Effector memory CD4-positive, alpha-beta T cell (primary cell): ENCODE results near the gene USP37.
A peak's percentile ranks its signal among the peaks of the same experiment; 100 is the strongest.

Source experiments
- DNase-seq, 3 donors: peaks; one replicate each; pipeline ENCODE4 v3.0.0-alpha.2; 2020
- H3K27ac ChIP-seq: 2 replicates; pipeline ENCODE4 v1.7.0; 2013; ENCODE audit warnings: mild to moderate bottlenecking, low read length, moderate library complexity; ENCODE audit not compliant: insufficient read depth, poor library complexity, severe bottlenecking
- H3K27me3 ChIP-seq: replicated peaks from 2 replicates; pipeline ENCODE4 v1.7.0; 2013; ENCODE audit warnings: mild to moderate bottlenecking, low read length; ENCODE audit not compliant: insufficient read depth, control insufficient read depth, poor library complexity, severe bottlenecking
- H3K36me3 ChIP-seq: 2 replicates; pipeline ENCODE4 v1.7.0; 2013; ENCODE audit warnings: mild to moderate bottlenecking, low read length, moderate library complexity; ENCODE audit not compliant: control insufficient read depth, insufficient read depth
- H3K4me1 ChIP-seq: 2 replicates; pipeline ENCODE4 v1.7.0; 2013; ENCODE audit warnings: low read length, mild to moderate bottlenecking; ENCODE audit not compliant: control insufficient read depth, insufficient read depth, poor library complexity, severe bottlenecking
- H3K4me3 ChIP-seq: 2 replicates; pipeline ENCODE4 v1.7.0; 2013; ENCODE audit warnings: low read length, low read depth, mild to moderate bottlenecking; ENCODE audit not compliant: insufficient read depth, poor library complexity, severe bottlenecking
- H3K9me3 ChIP-seq: 2 replicates; pipeline ENCODE4 v1.7.0; 2013; ENCODE audit warnings: mild to moderate bottlenecking, low read length, moderate library complexity; ENCODE audit not compliant: control insufficient read depth
- total RNA-seq, 3 donors: gene quantifications; one replicate each; lab custom pipeline; 2026; lab: John Stamatoyannopoulos, UW

The USP37 gene, protein sequence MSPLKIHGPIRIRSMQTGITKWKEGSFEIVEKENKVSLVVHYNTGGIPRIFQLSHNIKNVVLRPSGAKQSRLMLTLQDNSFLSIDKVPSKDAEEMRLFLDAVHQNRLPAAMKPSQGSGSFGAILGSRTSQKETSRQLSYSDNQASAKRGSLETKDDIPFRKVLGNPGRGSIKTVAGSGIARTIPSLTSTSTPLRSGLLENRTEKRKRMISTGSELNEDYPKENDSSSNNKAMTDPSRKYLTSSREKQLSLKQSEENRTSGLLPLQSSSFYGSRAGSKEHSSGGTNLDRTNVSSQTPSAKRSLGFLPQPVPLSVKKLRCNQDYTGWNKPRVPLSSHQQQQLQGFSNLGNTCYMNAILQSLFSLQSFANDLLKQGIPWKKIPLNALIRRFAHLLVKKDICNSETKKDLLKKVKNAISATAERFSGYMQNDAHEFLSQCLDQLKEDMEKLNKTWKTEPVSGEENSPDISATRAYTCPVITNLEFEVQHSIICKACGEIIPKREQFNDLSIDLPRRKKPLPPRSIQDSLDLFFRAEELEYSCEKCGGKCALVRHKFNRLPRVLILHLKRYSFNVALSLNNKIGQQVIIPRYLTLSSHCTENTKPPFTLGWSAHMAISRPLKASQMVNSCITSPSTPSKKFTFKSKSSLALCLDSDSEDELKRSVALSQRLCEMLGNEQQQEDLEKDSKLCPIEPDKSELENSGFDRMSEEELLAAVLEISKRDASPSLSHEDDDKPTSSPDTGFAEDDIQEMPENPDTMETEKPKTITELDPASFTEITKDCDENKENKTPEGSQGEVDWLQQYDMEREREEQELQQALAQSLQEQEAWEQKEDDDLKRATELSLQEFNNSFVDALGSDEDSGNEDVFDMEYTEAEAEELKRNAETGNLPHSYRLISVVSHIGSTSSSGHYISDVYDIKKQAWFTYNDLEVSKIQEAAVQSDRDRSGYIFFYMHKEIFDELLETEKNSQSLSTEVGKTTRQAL
- total RNA-seq, result 38.2 to 53.3 (median 52.3) reads per million in 3 donors

DNA sequence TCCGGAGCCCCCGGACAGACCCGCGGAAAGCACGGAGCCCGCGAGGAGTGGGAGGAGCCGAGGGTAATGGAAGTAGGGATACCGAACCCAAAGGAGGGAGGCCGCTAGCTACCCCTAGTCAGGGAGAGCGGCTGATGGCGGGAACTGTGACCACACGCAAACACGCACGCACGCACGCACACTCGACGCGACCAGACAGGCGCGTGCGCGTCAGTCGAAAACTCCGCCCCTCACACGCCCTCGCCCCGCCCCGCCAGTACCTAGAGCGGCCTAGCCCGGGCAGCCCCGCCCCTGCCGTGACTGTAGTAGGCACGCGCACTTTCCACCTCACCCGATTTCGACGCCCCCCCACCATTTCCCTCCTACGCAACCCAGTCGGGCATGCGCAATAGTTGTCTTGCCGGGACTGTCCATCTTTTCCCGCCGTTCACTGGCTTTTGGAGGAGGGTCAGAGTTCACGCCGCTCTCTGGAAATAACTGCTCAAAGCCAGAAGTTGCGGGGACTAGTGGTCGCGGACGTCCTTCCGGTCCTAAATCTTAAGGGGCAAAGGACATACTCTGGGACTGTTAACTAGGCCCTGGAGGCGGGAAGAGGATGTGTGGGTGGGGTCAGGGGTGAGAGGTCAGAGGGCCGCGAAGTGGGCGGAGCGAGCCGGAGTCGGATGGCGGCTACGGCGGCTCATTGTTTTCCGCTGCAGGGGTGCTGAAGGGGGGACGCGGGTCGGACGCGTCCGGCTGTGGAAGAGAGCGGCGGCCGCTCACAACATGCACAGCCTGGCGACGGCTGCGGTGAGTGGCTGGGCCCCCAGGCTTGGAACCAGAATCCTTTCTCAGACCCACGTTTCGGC is at the start of gene USP37, which contains the start of gene CNOT9:
USP37 (minus strand) TSS at position 162 of the 848 bp plus-strand sequence. CDS start 9,698 bp downstream, outside the sequence.
CNOT9 (plus strand) TSS at position 650 of the 848 bp plus-strand sequence; CDS start at position 766, 116 bp downstream.
- Histone ChIP-seq H3K9me3 (no peaks in the 10 kb centered on the region), H3K4me1 (peaks cover 33% of the 10 kb centered on the region), H3K27ac (peak within 1 kb of the TSS; percentile 99), H3K27me3 (no peaks in the 10 kb centered on the region), H3K36me3 (peaks cover 7% of the 10 kb centered on the region), H3K4me3 (peak within 1 kb of the TSS; percentile 77)
- peak; percentile 99 to 100 (median 100) for DNase-seq

DNA sequence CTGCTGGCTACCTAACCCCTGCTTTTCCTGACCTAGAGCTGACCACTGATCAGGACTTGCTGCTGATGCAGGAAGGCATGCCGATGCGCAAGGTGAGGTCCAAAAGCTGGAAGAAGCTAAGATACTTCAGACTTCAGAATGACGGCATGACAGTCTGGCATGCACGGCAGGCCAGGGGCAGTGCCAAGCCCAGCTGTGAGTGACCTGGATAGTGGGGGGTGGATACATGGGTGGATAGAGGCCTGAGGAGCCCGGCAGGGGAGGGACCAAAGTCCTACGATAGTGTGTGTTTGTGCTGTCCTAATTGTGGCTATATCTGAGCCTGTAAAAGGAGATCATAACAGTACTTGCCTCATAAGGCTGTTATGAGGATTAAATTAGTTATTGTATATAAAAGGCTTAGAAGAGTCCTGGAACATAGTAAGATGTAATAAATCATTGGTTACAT is 47.7 kb upstream of the USP37 start:
- no peaks in the 10 kb centered on the region for H3K27me3 ChIP-seq
- no peak overlapping the region for H3K4me3 ChIP-seq
- H3K9me3 ChIP-seq, result no peaks in the 10 kb centered on the region
- no peak overlapping the region for H3K27ac ChIP-seq
- no peak for DNase-seq
- no peaks in the 10 kb centered on the region for H3K4me1 ChIP-seq
- no peaks in the 10 kb centered on the region for H3K36me3 ChIP-seq

DNA sequence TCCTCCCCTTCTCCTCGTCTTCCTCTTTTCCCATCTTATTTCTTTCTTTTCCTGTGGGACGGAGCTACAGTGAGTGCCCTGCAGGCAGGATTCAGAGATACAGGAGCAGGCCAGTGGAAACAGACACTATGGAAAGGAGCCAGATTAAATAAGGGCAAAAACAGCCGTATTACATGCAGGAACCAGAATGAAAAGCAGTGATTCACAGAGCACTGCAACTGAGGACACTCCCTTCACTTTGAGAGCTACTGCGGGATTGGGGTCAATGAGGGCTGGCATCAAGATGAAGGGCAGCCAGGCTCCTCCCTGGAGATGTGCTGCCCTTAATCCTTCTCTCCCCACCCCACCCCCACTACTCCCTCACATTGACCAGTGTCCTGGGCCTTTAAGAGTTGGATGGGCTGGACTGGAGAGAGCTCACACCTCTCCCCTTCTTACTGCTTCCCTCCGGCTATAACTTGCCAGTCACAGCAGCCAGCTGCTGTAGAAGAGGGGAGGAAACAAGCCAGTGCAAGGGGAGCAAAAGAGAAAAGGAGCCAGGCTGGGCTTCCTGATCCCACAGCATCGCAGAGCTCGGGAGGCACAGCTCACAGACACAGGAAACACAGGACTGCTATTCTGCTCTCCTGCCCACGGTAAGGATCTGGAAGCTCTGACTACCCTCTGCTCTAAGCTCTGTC is 39.4 kb upstream of the USP37 start, which contains the start of gene PLCD4:
PLCD4 (plus strand) TSS at position 464 of the 680 bp plus-strand sequence. CDS start 7,841 bp downstream, outside the sequence.
- no peaks in the 10 kb centered on the region for H3K9me3 ChIP-seq
- H3K27me3 ChIP-seq, result no peaks in the 10 kb centered on the region
- H3K27ac ChIP-seq, result no peak within 1 kb of the TSS
- H3K36me3 ChIP-seq, result no peaks in the 10 kb centered on the region
- H3K4me3 ChIP-seq, result no peak within 1 kb of the TSS
- DNase-seq, result no peak
- H3K4me1 ChIP-seq, result no peaks in the 10 kb centered on the region

DNA sequence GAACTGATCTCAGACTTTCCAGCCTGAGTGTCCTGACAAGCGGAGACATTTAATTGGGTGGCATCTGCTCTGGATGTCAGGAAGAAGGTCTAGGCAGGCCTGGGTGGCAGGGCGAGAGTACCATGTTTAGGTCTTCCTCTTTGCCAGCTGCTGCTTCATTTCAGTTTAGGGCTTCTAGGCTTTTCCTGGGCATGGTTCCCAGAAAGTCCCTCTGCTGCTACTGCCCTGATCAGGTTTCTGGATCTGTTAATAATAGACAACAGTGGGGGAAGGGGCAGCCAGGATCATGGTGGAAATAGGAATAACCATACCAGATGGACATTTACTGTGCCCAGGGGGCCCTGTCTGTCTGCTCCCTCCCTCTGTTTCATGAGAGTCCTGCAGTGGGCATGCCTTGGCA is 37.3 kb upstream of the USP37 start:
- Histone ChIP-seq H3K9me3 (no peaks in the 10 kb centered on the region), H3K27ac (no peak overlapping the region), H3K27me3 (no peaks in the 10 kb centered on the region), H3K4me1 (no peaks in the 10 kb centered on the region), H3K36me3 (no peaks in the 10 kb centered on the region), H3K4me3 (no peak overlapping the region)
- DNase-seq, result no peak

DNA sequence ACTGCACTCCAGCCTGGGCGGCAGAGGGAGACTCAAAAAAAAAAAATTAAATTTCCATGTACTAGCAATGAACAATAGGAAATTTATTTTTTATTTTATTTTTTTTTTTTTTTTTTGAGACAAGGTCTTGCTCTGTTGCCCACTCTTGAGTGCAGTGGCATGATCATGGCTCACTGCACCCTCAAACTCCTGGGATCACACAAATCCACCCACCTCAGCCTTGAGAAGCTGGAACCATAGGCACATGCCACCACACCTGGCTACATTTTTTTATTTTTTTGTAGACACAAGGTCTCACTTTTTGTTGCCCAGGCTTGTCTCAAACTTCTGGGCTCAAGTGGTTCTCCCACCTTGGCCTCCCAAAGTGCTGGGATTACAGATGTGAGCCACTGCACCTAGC is 17.4 kb upstream of the USP37 start:
- Histone ChIP-seq H3K9me3 (no peaks in the 10 kb centered on the region), H3K27me3 (no peaks in the 10 kb centered on the region), H3K27ac (no peak overlapping the region), H3K4me1 (no peaks in the 10 kb centered on the region), H3K4me3 (no peak overlapping the region), H3K36me3 (peaks cover 77% of the 10 kb centered on the region)
- no peak for DNase-seq

DNA sequence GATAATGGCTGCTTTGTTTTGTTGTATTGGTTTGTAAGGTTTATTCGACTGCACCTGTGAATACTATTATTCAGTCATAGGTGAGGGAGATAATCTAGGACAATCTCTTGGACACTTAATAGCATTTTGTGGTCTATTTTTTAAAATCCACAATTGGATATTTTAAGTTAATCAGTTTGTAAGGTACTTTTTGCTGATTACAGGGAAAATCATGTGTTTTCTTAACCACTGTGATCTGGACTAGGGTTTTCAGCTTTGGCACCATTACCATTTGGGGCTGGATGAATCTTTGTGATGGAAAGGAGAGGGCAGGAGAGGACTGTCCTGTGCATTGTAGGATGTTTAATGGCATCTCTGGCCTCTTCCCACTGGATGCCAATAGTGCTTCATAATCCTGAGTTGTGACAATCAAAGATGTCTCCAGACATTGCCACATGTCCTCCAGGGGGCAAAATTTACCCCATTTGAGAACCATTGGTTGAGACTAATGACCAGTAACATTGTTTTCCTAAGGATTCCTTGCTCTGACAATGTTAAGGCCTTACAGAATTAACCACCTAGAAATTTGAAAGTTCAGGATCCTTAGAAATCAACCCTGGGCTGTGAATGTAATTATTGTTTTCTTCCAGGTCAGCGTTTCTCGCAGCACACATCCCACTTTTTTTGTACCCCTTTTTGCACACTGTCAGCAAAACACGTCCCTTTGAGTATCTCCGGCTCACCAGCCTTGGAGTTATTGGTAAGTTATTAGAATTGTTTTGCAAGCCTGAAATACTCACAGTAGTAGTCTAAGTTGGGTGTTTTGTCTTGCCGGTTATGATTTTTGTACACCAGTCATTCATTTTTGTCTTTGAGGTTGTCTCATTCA is 16.1 kb upstream of the USP37 start:
- Histone ChIP-seq H3K4me1 (no peaks in the 10 kb centered on the region), H3K4me3 (no peak overlapping the region), H3K27me3 (no peaks in the 10 kb centered on the region), H3K9me3 (no peaks in the 10 kb centered on the region), H3K27ac (no peak overlapping the region), H3K36me3 (peaks cover 68% of the 10 kb centered on the region)
- DNase-seq, result no peak

DNA sequence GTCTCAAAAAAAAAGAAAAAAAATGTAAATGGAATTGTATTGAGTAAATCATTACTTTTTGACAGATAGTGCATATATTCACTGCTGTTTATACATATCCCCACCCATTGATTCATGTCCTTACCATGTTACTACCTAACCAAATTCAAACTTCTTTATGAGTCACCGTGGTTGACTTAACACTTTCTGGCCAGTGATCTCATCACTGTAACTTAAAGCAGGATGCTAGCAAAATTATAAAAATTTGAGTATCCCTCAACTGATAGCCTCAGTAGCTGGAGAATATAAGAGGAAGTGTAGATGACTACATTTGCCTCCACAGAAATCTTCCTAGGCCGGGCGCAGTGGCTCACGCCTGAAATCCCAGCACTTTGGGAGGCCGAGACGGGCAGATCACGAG is 13.9 kb upstream of the USP37 start:
- Histone ChIP-seq H3K27ac (no peak overlapping the region), H3K4me3 (no peak overlapping the region), H3K36me3 (peaks cover 50% of the 10 kb centered on the region), H3K9me3 (no peaks in the 10 kb centered on the region), H3K4me1 (no peaks in the 10 kb centered on the region), H3K27me3 (no peaks in the 10 kb centered on the region)
- no peak for DNase-seq

DNA sequence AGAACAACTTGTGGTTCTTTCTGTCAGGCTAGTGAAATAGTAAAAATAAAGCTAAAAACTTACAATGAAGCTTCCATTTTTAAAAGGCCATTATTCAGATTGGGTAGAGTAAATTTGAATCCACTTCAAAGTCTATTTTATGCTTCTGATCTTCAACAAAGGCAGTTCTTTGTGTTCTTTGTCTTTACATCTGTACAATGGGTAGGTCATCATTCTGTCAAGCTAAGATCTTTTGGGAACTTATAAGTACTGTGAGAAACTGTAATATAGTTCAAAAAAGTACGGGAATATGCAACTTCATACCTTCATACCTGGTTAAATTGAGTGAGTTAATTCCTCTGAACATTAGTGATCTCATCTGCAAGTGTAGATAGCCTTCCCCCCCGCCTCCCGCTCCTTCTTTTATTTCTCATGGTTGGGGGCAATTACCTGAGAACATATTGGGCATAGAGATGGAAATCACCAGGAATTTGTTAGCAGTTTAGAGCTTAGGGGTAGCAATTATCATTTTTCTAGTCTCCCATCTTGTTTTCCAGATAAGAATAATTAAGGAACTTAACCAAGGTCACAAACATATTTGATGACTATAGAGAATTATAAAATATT is 10.2 kb upstream of the USP37 start:
- no peak overlapping the region for H3K4me3 ChIP-seq
- DNase-seq, result no peak
- no peaks in the 10 kb centered on the region for H3K4me1 ChIP-seq
- no peaks in the 10 kb centered on the region for H3K9me3 ChIP-seq
- H3K27ac ChIP-seq, result no peak overlapping the region
- no peaks in the 10 kb centered on the region for H3K27me3 ChIP-seq
- peaks cover 35% of the 10 kb centered on the region for H3K36me3 ChIP-seq
